Osteoblast (primary cell): ENCODE data around the gene ADAMTS17. TPM values are rescaled to one million over a fixed set of nuclear protein-coding genes. Genes with fewer than 3 reads are reported as not detected.

Experiments
- DNase-seq: peaks from one replicate; pipeline ENCODE4 v3.0.0; 2011; ENCODE audit warnings: low spot score, mixed read lengths; ENCODE audit not compliant: insufficient read length; ENCODE audit errors: missing footprints
- H2AFZ ChIP-seq: 2 replicates; pipeline ENCODE4 v1.6.0; 2011; ENCODE audit warnings: mild to moderate bottlenecking, low read length
- H3K27ac ChIP-seq: 2 replicates; pipeline ENCODE4 v1.5.1; 2011; ENCODE audit warnings: mild to moderate bottlenecking, low read depth, low read length, moderate library complexity
- H3K27me3 ChIP-seq: 2 replicates; pipeline ENCODE4 v1.6.0; 2012; ENCODE audit warnings: mild to moderate bottlenecking, control low read depth, inconsistent platforms, low read length, moderate library complexity; ENCODE audit not compliant: insufficient read depth
- H3K36me3 ChIP-seq: 2 replicates; pipeline ENCODE4 v1.5.1; 2011; ENCODE audit warnings: mild to moderate bottlenecking, low read length, control low read depth, moderate library complexity; ENCODE audit not compliant: insufficient read depth
- H3K4me1 ChIP-seq: 2 replicates; pipeline ENCODE4 v1.5.1; 2011; ENCODE audit warnings: mild to moderate bottlenecking, low read length, control low read depth, moderate library complexity; ENCODE audit not compliant: insufficient read depth
- H3K4me2 ChIP-seq: 2 replicates; pipeline ENCODE4 v1.6.0; 2011; ENCODE audit warnings: mild to moderate bottlenecking, low read length; ENCODE audit not compliant: insufficient read depth
- H3K4me3 ChIP-seq: fragments of 200-600 bp; sonication (generic); 3 replicates; pipeline ENCODE4 v1.5.1; 2012; ENCODE audit warnings: mild to moderate bottlenecking, low read length, inconsistent platforms; ENCODE audit not compliant: insufficient read depth
- H3K79me2 ChIP-seq: 2 replicates; pipeline ENCODE4 v1.6.0; 2012; ENCODE audit warnings: mild to moderate bottlenecking, low read length, control low read depth, inconsistent platforms; ENCODE audit not compliant: insufficient read depth
- H3K9me3 ChIP-seq: 2 replicates; pipeline ENCODE4 v1.5.1; 2011; ENCODE audit warnings: low read depth, low read length, control low read depth
- H4K20me1 ChIP-seq: 2 replicates; pipeline ENCODE4 v1.6.0; 2012; ENCODE audit warnings: mild to moderate bottlenecking, low read length, control low read depth; ENCODE audit not compliant: insufficient read depth
- total RNA-seq: library from RNA; depleted of rRNA; stranded (reverse); fragments of >200 nt; gene quantifications from 2 replicates; pipeline ENCODE4 v1.2.3, GENCODE V29; 2012
- TF ChIP-seq, protein P1 (sequence below): IDR thresholded peaks from 2 replicates; pipeline ENCODE4 v1.5.1; 2011; ENCODE audit warnings: mild to moderate bottlenecking, low read depth, low read length, moderate library complexity; ENCODE audit errors: extremely low read depth

ADAMTS17 gene
- total RNA-seq, 1 donor, result under 0.01 TPM

DNA sequence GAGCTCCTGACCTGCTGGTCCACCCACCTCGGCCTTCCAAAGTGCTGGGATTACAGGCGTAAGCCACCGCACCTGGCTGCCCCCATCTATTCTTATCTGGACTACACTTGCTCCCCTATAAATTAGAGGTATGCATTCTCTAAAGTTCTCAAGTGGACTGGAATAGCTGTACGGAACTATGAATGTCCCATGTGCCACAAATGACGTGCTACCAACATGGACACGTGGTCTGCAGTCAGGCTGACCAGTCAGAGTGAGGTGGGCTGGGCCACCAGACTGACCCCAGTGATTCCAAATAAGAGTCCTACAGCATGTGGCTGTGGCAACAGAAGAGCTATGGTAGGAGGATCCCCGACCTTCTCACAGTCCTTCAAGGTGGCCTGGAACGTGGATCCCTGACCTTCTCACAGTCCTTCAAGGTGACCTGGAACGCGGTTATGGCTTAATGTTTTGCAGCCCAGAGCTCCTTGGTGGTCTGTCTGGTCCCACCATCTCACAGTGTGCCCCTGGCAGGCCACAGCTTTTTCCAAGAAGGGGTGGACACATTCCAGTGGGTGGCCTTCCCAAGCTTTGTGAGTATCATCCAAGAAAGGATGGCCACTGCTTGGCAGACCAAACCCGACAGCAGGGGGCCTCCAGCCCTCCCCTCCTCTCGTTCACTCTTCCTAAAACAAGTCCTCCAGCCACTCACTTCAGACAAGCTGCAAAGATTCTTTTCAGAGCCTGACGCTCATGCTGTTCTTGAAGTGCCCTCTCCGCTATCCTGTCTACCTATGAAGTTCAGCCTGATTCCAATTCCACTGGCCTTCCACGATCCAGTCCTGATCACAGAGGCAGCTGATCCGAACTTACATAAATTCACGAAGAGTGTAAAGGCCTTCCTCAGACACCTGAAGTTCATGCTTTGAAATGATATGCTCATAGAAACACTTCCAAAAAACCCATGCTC, 4.4 kb downstream of the ADAMTS17 start:
- H3K27me3 ChIP-seq, result peaks cover 12% of the 10 kb centered on the region
- TF ChIP-seq, protein P1, sequence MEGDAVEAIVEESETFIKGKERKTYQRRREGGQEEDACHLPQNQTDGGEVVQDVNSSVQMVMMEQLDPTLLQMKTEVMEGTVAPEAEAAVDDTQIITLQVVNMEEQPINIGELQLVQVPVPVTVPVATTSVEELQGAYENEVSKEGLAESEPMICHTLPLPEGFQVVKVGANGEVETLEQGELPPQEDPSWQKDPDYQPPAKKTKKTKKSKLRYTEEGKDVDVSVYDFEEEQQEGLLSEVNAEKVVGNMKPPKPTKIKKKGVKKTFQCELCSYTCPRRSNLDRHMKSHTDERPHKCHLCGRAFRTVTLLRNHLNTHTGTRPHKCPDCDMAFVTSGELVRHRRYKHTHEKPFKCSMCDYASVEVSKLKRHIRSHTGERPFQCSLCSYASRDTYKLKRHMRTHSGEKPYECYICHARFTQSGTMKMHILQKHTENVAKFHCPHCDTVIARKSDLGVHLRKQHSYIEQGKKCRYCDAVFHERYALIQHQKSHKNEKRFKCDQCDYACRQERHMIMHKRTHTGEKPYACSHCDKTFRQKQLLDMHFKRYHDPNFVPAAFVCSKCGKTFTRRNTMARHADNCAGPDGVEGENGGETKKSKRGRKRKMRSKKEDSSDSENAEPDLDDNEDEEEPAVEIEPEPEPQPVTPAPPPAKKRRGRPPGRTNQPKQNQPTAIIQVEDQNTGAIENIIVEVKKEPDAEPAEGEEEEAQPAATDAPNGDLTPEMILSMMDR, result no peak
- no peak for DNase-seq
- no peak overlapping the region for H3K4me3 ChIP-seq
- no peak overlapping the region for H3K4me2 ChIP-seq
- no peaks in the 10 kb centered on the region for H3K79me2 ChIP-seq
- no peaks in the 10 kb centered on the region for H3K4me1 ChIP-seq
- H3K9me3 ChIP-seq, result no peaks in the 10 kb centered on the region
- no peaks in the 10 kb centered on the region for H3K36me3 ChIP-seq
- no peak overlapping the region for H3K27ac ChIP-seq
- H4K20me1 ChIP-seq, result no peaks in the 10 kb centered on the region
- no peak overlapping the region for H2AFZ ChIP-seq

DNA sequence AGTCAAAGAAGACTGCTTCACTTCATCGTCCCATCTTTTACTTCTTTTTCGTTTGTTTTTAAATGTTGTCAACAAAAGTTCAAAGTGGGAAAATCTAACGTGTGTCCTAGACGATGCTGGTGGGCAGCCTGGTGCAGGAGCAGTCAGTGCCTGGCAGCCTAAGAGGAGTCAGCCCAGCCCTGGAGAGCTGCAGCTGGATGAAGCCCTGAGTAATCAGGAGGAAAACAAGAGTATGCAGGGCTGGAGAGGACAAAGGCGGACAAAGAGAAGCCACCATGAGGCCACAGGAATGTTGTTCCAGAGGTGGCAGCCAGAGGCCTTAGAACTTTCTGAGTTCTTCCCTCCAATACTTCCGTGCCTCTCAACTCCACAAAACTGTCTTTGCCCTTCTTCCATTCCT, 5.7 kb downstream of the ADAMTS17 start:
- H3K9me3 ChIP-seq, result no peaks in the 10 kb centered on the region
- no peaks in the 10 kb centered on the region for H3K36me3 ChIP-seq
- TF ChIP-seq, protein P1, result no peak
- no peak overlapping the region for H3K27ac ChIP-seq
- no peak for DNase-seq
- H3K79me2 ChIP-seq, result no peaks in the 10 kb centered on the region
- no peaks in the 10 kb centered on the region for H4K20me1 ChIP-seq
- no peak overlapping the region for H3K4me2 ChIP-seq
- no peak overlapping the region for H3K4me3 ChIP-seq
- peaks cover 10% of the 10 kb centered on the region for H3K27me3 ChIP-seq
- H3K4me1 ChIP-seq, result no peaks in the 10 kb centered on the region
- no peak overlapping the region for H2AFZ ChIP-seq

DNA sequence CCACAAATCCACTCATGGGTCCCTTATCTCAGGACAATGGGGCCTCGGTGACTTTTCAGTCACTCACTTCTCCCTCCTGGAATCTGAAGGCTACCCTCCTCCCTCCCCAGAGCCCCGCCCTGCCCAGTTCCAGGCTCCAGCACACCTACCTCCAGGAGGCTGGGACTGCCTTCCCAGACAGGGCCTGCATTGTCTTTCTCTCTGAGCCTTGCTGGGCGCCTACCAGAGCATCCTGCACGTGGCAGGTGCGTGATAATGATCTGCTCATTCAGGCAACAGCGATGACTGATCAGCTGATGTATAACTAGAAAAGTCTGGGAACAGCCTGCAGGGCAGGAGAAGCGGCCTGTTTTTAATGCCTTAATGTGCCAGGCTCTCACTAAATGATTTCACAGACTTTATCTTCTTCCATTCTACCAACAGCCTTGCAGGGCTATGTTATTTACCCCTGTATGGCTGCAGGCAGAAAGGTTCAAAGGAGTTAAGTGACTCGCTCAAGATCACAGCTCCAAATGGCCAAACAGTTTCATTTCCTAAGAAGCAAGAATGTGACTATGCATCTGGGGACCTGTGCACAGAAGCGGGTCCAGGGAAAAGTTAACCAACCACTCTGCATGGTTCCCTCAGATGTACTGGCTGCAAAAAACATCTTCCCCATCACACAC, 6.3 kb downstream of the ADAMTS17 start:
- no peaks in the 10 kb centered on the region for H3K36me3 ChIP-seq
- H3K4me2 ChIP-seq, result no peak overlapping the region
- H3K27ac ChIP-seq, result no peak overlapping the region
- no peaks in the 10 kb centered on the region for H3K4me1 ChIP-seq
- H2AFZ ChIP-seq, result no peak overlapping the region
- H3K4me3 ChIP-seq, result no peak overlapping the region
- H3K27me3 ChIP-seq, result peaks cover 7% of the 10 kb centered on the region
- no peaks in the 10 kb centered on the region for H3K9me3 ChIP-seq
- DNase-seq, result no peak
- H3K79me2 ChIP-seq, result no peaks in the 10 kb centered on the region
- TF ChIP-seq, protein P1, result no peak
- no peaks in the 10 kb centered on the region for H4K20me1 ChIP-seq

DNA sequence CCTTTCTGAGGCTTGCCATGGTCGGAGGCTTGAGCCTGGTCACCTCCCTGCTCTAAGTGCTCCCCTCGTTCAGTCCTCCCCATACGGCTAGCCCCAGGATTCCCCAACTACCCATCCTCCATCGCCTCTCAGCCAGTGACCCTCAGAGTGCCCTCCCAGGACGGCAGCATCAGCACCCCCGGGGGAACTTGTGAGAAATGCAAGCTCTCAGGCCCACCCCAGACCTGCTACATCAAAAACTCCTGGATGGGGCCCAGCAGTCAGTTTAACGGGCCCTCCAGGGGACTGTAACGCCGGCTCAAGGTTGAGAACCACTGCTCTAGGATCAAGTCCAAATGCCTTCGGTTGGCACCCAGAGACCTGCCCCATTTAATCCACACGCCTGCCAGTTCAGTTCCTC, 6.9 kb downstream of the ADAMTS17 start:
- no peak overlapping the region for H3K4me3 ChIP-seq

More for the DNA sequence above, 6.9 kb downstream of the ADAMTS17 start:
- Histone ChIP-seq H4K20me1 (no peaks in the 10 kb centered on the region), H3K27ac (no peak overlapping the region), H3K9me3 (no peaks in the 10 kb centered on the region), H3K4me2 (no peak overlapping the region), H2AFZ (no peak overlapping the region), H3K27me3 (peaks cover 1% of the 10 kb centered on the region), H3K79me2 (no peaks in the 10 kb centered on the region), H3K4me1 (no peaks in the 10 kb centered on the region), H3K36me3 (no peaks in the 10 kb centered on the region)
- no peak for DNase-seq
- TF ChIP-seq, protein P1, result no peak
